ENCODE measurements around the gene VPS33A. TPM values are rescaled to one million over a fixed set of nuclear protein-coding genes. Genes with fewer than 3 reads are reported as not detected.

The VPS33A gene
- total RNA-seq, 4 donors from 2014 or later = 12.6 to 23.6 (median 19.2) TPM

GRCh38 chr12:122298071-122298748 lies 31.9 kb upstream of the VPS33A start:
- Histone ChIP-seq H3K9me3 (no peaks in the 10 kb centered on the region), H3K36me3 (peaks cover 0 to 86% (median 5%) of the 10 kb centered on the region in 3 donors), H3K4me3 (no peak overlapping the region), H3K27ac (no peak overlapping the region), H3K4me1 (no peaks in the 10 kb centered on the region), H3K27me3 (no peaks in the 10 kb centered on the region)
- no peak for DNase-seq (ENCODE audit: low spot score in 2 of 2)
- no peak for TF ChIP-seq EP300 (IDR thresholded peaks at IDR 0.05)
- TF ChIP-seq POLR2A (IDR thresholded peaks at IDR 0.05) = no peak
- TF ChIP-seq CTCF (IDR thresholded peaks at IDR 0.05) = no peak
- WGBS, 2 donors = 92 to 95% methylated on average over 14 of the region's 14 CpGs

DNA sequence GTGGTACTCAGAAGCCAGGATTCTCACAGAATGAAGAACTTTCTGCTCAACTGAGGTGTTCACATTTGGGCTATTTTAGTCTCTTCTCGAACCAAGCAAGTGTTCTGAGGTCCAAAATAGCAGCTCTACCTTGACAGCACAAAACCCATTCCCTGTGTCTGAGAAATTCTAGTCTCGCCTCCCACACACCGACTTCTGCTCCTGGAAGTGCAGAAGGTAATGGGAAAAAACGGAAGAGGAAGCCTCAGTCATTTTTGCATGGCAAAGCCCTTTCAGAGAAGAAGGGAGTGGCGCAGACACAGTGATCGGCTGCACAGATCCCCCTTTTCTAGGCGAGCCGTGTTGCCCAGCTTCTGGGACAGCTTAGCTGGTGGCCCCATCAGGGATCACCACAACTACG lies 31.2 kb upstream of the VPS33A start:
- no peak overlapping the region for H3K4me3 ChIP-seq
- H3K27ac ChIP-seq = no peak overlapping the region
- TF ChIP-seq CTCF (IDR thresholded peaks at IDR 0.05) (no peak), EP300 (IDR thresholded peaks at IDR 0.05) (no peak), POLR2A (IDR thresholded peaks at IDR 0.05) (no peak)
- H3K36me3 ChIP-seq = peaks cover 0 to 79% (median 5%) of the 10 kb centered on the region in 3 donors
- H3K27me3 ChIP-seq = no peaks in the 10 kb centered on the region
- 95 to 96% methylated on average over 9 of the region's 9 CpGs for WGBS, 2 donors
- no peaks in the 10 kb centered on the region for H3K4me1 ChIP-seq
- no peaks in the 10 kb centered on the region for H3K9me3 ChIP-seq
- no peak for DNase-seq (ENCODE audit: low spot score in 2 of 2)

- H3K27ac ChIP-seq = no peak overlapping the region
- TF ChIP-seq POLR2A (IDR thresholded peaks at IDR 0.05) (no peak), EP300 (IDR thresholded peaks at IDR 0.05) (no peak), CTCF (IDR thresholded peaks at IDR 0.05) (no peak)
- H3K36me3 ChIP-seq = peaks cover 0 to 76% (median 5%) of the 10 kb centered on the region in 3 donors
- no peaks in the 10 kb centered on the region for H3K4me1 ChIP-seq
- no peaks in the 10 kb centered on the region for H3K27me3 ChIP-seq
- H3K4me3 ChIP-seq = no peak overlapping the region
- DNase-seq (ENCODE audit: low spot score in 2 of 2) = no peak
- H3K9me3 ChIP-seq = no peaks in the 10 kb centered on the region
Measured at GRCh38 chr12:122295877-122296276, 29.6 kb upstream of the VPS33A start.

DNA sequence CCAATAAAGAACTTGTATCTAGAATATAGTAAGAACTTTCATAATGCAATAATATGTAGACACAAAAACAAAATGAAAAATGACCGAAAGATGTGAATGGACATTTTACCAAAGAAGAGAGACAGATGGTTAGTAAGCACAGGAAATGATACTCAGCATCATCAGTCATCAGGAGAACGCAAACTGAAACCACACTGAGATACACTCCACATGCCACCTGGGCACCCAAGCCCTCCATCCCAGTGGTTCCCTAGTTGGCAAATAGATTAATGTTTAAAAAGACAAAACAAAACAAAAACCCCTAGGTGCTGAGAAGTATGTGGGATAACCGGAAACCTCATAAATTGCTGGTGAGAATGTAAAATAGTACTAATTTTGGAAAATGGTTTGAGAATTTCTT lies 26.8 kb upstream of the VPS33A start:
- no peaks in the 10 kb centered on the region for H3K9me3 ChIP-seq
- WGBS, 2 donors = 92 to 97% methylated on average over 3 of the region's 3 CpGs
- no peak for DNase-seq (ENCODE audit: low spot score in 2 of 2)
- no peaks in the 10 kb centered on the region for H3K27me3 ChIP-seq
- no peak overlapping the region for H3K27ac ChIP-seq
- H3K4me1 ChIP-seq = no peaks in the 10 kb centered on the region
- H3K4me3 ChIP-seq = no peak overlapping the region
- peaks cover 0 to 72% (median 0%) of the 10 kb centered on the region in 3 donors for H3K36me3 ChIP-seq
- no peak for TF ChIP-seq EP300 (IDR thresholded peaks at IDR 0.05)
- no peak for TF ChIP-seq POLR2A (IDR thresholded peaks at IDR 0.05)

GRCh38 chr12:122291431-122291830 lies 25.1 kb upstream of the VPS33A start:
- Histone ChIP-seq H3K4me3 (no peak overlapping the region), H3K27me3 (no peaks in the 10 kb centered on the region), H3K4me1 (no peaks in the 10 kb centered on the region), H3K27ac (no peak overlapping the region), H3K9me3 (no peaks in the 10 kb centered on the region), H3K36me3 (peaks cover 0 to 72% (median 0%) of the 10 kb centered on the region in 3 donors)
- no peak for DNase-seq (ENCODE audit: low spot score in 2 of 2)
- WGBS, 2 donors = 93 to 96% methylated on average over 8 of the region's 8 CpGs
- TF ChIP-seq CTCF (IDR thresholded peaks at IDR 0.05) (no peak), POLR2A (IDR thresholded peaks at IDR 0.05) (no peak), EP300 (IDR thresholded peaks at IDR 0.05) (no peak)
